ENCODE measurements around the gene ARHGAP6. TPM values are rescaled to one million over a fixed set of nuclear protein-coding genes. Genes with fewer than 3 reads are reported as not detected.
A peak's percentile ranks its signal among the peaks of the same experiment; 100 is the strongest.

The ARHGAP6 gene
- total RNA-seq, 4 donors from 2014 or later = 2.1 to 30.5 (median 4.9) TPM

GRCh38 chrX:11151799-11152559, 513.7 kb downstream of the ARHGAP6 start:
- DNase-seq = no peak
- Histone ChIP-seq H3K9me3 (no peaks in the 10 kb centered on the region), H3K4me3 (no peak overlapping the region), H3K27me3 (no peaks in the 10 kb centered on the region), H3K27ac (no peak overlapping the region), H3K36me3 (no peaks in the 10 kb centered on the region), H3K4me1 (no peaks in the 10 kb centered on the region)
- TF ChIP-seq, protein P1, sequence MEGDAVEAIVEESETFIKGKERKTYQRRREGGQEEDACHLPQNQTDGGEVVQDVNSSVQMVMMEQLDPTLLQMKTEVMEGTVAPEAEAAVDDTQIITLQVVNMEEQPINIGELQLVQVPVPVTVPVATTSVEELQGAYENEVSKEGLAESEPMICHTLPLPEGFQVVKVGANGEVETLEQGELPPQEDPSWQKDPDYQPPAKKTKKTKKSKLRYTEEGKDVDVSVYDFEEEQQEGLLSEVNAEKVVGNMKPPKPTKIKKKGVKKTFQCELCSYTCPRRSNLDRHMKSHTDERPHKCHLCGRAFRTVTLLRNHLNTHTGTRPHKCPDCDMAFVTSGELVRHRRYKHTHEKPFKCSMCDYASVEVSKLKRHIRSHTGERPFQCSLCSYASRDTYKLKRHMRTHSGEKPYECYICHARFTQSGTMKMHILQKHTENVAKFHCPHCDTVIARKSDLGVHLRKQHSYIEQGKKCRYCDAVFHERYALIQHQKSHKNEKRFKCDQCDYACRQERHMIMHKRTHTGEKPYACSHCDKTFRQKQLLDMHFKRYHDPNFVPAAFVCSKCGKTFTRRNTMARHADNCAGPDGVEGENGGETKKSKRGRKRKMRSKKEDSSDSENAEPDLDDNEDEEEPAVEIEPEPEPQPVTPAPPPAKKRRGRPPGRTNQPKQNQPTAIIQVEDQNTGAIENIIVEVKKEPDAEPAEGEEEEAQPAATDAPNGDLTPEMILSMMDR (IDR thresholded peaks at IDR 0.05) = no peak
- no peak for TF ChIP-seq POLR2A (IDR thresholded peaks at IDR 0.05)

DNA sequence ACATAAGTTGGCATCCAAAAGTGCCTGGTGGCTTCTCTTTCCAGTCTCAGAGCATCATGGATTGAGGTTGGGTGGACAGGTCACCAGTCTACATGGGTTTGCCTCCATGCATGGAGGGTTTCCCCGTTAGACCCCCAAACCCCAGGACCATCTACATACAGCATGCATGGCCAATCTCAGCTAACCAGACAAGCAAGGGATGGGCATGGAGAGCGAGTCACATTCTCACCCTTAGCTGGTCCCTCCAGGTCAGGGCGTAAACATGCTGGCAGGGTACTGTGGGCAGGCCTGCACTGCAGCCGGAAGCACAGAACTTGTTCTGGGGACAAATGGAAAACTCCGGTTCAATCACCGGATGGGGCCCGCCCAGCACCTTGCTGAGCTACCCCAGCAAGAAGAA, 517.3 kb downstream of the ARHGAP6 start:
- no peaks in the 10 kb centered on the region for H3K4me1 ChIP-seq
- no peak overlapping the region for H3K4me3 ChIP-seq
- no peak overlapping the region for H3K27ac ChIP-seq
- no peaks in the 10 kb centered on the region for H3K27me3 ChIP-seq
- TF ChIP-seq POLR2A (IDR thresholded peaks at IDR 0.05) = no peak
- TF ChIP-seq, protein P1 (IDR thresholded peaks at IDR 0.05) = no peak
- no peak for DNase-seq
- no peaks in the 10 kb centered on the region for H3K36me3 ChIP-seq
- no peaks in the 10 kb centered on the region for H3K9me3 ChIP-seq

DNA sequence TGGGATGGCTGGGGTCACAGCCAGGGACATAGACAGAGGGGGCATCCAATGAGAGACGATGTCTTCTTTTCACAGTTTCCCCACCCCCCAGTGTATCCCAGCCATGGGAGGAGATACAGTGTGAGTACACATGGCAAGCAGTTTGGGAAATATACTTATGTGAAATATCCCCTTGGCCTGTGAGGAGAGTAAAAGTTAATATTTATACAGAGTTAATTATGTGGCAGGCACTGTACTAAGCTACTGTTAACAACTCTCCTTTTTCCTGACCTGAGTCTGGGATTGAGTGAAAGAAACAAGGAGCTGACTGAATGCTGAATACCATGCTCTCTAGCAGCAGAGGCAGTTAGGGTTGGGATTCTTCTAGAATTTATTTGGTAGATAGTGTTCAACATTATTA, 519.3 kb downstream of the ARHGAP6 start:
- no peak overlapping the region for H3K27ac ChIP-seq
- H3K4me1 ChIP-seq = no peaks in the 10 kb centered on the region
- no peaks in the 10 kb centered on the region for H3K27me3 ChIP-seq
- no peaks in the 10 kb centered on the region for H3K36me3 ChIP-seq
- H3K4me3 ChIP-seq = no peak overlapping the region
- no peak for TF ChIP-seq POLR2A (IDR thresholded peaks at IDR 0.05)
- TF ChIP-seq, protein P1 (IDR thresholded peaks at IDR 0.05) = no peak
- no peaks in the 10 kb centered on the region for H3K9me3 ChIP-seq
- no peak for DNase-seq

GRCh38 chrX:11143931-11144678, 521.6 kb downstream of the ARHGAP6 start:
- DNase-seq = peak in 2 of 3 donors; percentile 62 to 80
- Histone ChIP-seq H3K4me3 (no peak overlapping the region), H3K27me3 (no peaks in the 10 kb centered on the region), H3K36me3 (no peaks in the 10 kb centered on the region), H3K27ac (no peak overlapping the region), H3K9me3 (no peaks in the 10 kb centered on the region), H3K4me1 (no peaks in the 10 kb centered on the region)
- TF ChIP-seq, protein P1 (IDR thresholded peaks at IDR 0.05) = peak; percentile 32 to 74 (median 58)
- TF ChIP-seq POLR2A (IDR thresholded peaks at IDR 0.05) = no peak

DNA sequence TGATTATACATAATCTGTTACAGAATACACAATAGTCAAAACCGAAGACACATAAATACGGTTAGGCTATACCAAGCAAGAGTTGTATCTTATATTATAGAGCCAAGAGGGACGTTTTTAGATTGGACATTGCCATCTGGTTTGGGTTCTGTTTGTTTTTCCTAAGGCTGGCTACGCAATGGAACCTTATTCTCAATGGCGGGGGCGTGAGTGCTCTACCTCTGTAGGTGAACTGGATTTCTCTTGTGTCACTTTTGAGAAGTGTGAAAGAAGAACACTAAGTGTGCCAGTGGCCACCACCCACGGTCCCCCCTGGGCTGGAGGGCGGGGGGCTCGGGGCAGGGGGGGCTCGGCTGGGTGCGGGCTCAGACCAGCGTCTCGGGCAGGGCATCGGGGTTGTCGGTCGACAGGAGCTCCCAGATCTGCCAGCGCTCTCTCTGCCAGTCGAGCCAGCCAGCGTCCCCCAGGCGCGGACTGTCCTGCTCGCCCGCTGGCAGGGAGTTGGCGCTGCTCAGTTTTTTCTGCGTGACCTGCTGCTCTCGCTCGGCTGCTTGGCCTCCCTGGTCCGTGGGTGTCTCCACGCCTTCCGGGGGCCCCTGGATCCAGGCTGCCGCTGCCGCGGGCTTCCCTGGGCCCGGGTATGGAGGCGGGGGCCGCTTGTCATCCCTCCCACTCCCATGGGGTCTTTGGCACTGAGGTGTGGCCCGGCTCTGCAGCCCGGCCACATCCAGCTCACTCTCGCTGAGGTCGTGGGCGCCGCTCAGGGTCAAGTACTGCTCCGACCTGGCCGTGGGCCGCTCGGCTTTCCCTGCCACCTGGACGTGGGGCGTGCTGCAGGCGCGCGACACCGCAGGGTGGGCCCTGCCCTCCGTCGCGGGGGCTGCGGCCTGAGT, 527.0 kb downstream of the ARHGAP6 start:
- H3K4me1 ChIP-seq = no peaks in the 10 kb centered on the region
- no peaks in the 10 kb centered on the region for H3K27me3 ChIP-seq
- DNase-seq = no peak
- H3K4me3 ChIP-seq = no peak overlapping the region
- no peaks in the 10 kb centered on the region for H3K9me3 ChIP-seq
- H3K27ac ChIP-seq = no peak overlapping the region
- no peak for TF ChIP-seq POLR2A (IDR thresholded peaks at IDR 0.05)
- TF ChIP-seq, protein P1 (IDR thresholded peaks at IDR 0.05) = no peak
- H3K36me3 ChIP-seq = no peaks in the 10 kb centered on the region

Measured in Peyer's patch (tissue), 4 donors.